ENCODE measurements around the gene UBE2D1. TPM values are rescaled to one million over a fixed set of nuclear protein-coding genes. Genes with fewer than 3 reads are reported as not detected.

Gene UBE2D1
- total and polyA plus RNA-seq, 2 of the 13 experiments (the other 11 are each of a cell fraction or from before 2014, with no cell fraction given) = 6.2 to 13.8 TPM

DNA sequence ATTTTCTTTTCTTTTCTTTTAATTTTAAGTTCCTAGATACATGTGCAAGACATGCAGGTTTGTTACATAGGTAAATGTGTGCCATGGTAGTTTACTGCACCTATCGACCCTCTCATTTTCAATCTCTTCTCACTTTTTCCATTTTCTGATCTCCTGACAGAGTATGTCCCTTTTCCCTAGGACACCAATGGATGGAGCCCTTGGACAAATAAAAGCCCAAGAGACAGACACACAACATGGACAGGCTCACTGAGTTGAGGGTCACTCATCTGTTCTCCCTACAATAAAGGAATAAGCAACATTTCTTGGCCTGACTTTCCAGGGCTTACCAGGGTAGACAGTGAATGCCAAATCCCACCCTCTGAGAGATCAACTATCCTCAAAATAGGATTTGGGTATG lies 15.2 kb upstream of the UBE2D1 start:
- H3K27ac ChIP-seq (ENCODE audit: extremely low read length, insufficient read depth, low read length) = no peak overlapping the region
- TF ChIP-seq JUND (CRISPR knock-in tag; IDR thresholded peaks at IDR 0.05) (no peak), ZNF331 (CRISPR knock-in tag; IDR thresholded peaks at IDR 0.05) (no peak), ZFP36L1 (CRISPR knock-in tag; IDR thresholded peaks at IDR 0.05) (no peak), ATRX (CRISPR knock-in tag; IDR thresholded peaks at IDR 0.05; ENCODE audit: borderline replicate concordance) (no peak), ZNF207 (IDR thresholded peaks at IDR 0.05; ENCODE audit: borderline replicate concordance) (no peak), MAFK (conservative IDR thresholded peaks at IDR 0.05 in 1 of 2, IDR thresholded peaks at IDR 0.05 in 1 of 2; ENCODE audit: low read length in 2 of 2) (no peak), U2AF2 (IDR thresholded peaks at IDR 0.05; ENCODE audit: low read depth, low read length) (no peak), STAG1 (CRISPR knock-in tag; IDR thresholded peaks at IDR 0.05) (peak; percentile 43; the same call in 1 of the 2 replicates), CTCF (CRISPR knock-in tag; IDR thresholded peaks at IDR 0.05) (peak; percentile 58), SRF (IDR thresholded peaks at IDR 0.05; ENCODE audit: low read depth, low read length) (no peak), SKI (IDR thresholded peaks at IDR 0.05; ENCODE audit: partially characterized antibody) (no peak), MAF1 (CRISPR knock-in tag; IDR thresholded peaks at IDR 0.05; ENCODE audit: borderline replicate concordance) (no peak), ZFAT (CRISPR knock-in tag; conservative IDR thresholded peaks at IDR 0.05) (no peak)
- TF ChIP-seq, protein P1, sequence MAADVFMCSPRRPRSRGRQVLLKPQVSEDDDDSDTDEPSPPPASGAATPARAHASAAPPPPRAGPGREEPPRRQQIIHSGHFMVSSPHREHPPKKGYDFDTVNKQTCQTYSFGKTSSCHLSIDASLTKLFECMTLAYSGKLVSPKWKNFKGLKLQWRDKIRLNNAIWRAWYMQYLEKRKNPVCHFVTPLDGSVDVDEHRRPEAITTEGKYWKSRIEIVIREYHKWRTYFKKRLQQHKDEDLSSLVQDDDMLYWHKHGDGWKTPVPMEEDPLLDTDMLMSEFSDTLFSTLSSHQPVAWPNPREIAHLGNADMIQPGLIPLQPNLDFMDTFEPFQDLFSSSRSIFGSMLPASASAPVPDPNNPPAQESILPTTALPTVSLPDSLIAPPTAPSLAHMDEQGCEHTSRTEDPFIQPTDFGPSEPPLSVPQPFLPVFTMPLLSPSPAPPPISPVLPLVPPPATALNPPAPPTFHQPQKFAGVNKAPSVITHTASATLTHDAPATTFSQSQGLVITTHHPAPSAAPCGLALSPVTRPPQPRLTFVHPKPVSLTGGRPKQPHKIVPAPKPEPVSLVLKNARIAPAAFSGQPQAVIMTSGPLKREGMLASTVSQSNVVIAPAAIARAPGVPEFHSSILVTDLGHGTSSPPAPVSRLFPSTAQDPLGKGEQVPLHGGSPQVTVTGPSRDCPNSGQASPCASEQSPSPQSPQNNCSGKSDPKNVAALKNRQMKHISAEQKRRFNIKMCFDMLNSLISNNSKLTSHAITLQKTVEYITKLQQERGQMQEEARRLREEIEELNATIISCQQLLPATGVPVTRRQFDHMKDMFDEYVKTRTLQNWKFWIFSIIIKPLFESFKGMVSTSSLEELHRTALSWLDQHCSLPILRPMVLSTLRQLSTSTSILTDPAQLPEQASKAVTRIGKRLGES (CRISPR knock-in tag; IDR thresholded peaks at IDR 0.05; ENCODE audit: borderline replicate concordance) = no peak
- no peaks in the 10 kb centered on the region for H3K79me2 ChIP-seq (ENCODE audit: insufficient read depth, low read length)
- ATAC-seq = peak; percentile 77
- no peak overlapping the region for H2AFZ ChIP-seq (ENCODE audit: low read length)
- peaks cover 36% of the 10 kb centered on the region for H3K4me1 ChIP-seq (ENCODE audit: insufficient read depth, low read length)
- peak; percentile 43 for FAIRE-seq
- H3K9me3 ChIP-seq (ENCODE audit: low read length) = no peaks in the 10 kb centered on the region
- H3K27me3 ChIP-seq (ENCODE audit: control insufficient read depth in 1 of 2, insufficient read depth in 2 of 2, low read length in 2 of 2) = no peaks in the 10 kb centered on the region; a peak in 1 of 5 replicates
- ChIA-PET CTCF (ENCODE audit: low intra/inter-chr PET ratio, low total read pairs) (no interaction called here), POLR2A (no interaction called here)
- 80% methylated on average over 1 of the region's 1 CpG for WGBS (ENCODE audit: low lambda C conversion rate)
- H3K4me2 ChIP-seq (ENCODE audit: low read depth, low read length) = no peak overlapping the region
- H4K20me1 ChIP-seq (ENCODE audit: insufficient read depth, low read length) = no peaks in the 10 kb centered on the region
- no peak overlapping the region for H3K4me3 ChIP-seq (replicated peaks in 1 of 3; ENCODE audit: insufficient read depth in 1 of 3, low read depth in 2 of 3, low read length in 3 of 3)
- in situ Hi-C loops (cut with HindIII; ENCODE audit: extremely low pct_ligation_motif_present, low pct_unique_long_range_greater_than_20kb) = no loop called here
- BruUV-seq (replicated peaks) = no TSS peak
- H3K36me3 ChIP-seq (replicated peaks in 1 of 2; ENCODE audit: control insufficient read depth in 1 of 2, insufficient read depth in 2 of 2, low read length in 2 of 2) = no peaks in the 10 kb centered on the region
- H3K9ac ChIP-seq (ENCODE audit: insufficient read depth, low read depth, low read length) = no peak overlapping the region
- intact Hi-C loops (cut with micrococcal nuclease; ENCODE audit: unreplicated experiment) = no loop called here
- peak; percentile 24 for DNase-seq (ENCODE audit: low spot score)

All from HepG2 (cell line).